Measurements from ENCODE around the gene SRSF11. TPM values are rescaled to one million over a fixed set of nuclear protein-coding genes. Genes with fewer than 3 reads are reported as not detected.

SRSF11 gene
- total RNA-seq, 4 donors from 2014 or later, result 61.3 to 170 (median 122) TPM

- H3K27ac ChIP-seq, result no peak overlapping the region
- no peak overlapping the region for H3K4me3 ChIP-seq
- TF ChIP-seq EP300 (IDR thresholded peaks at IDR 0.05) (no peak), POLR2AphosphoS5 (IDR thresholded peaks at IDR 0.05) (no peak), POLR2A (IDR thresholded peaks at IDR 0.05) (no peak)
- TF ChIP-seq, protein P1, sequence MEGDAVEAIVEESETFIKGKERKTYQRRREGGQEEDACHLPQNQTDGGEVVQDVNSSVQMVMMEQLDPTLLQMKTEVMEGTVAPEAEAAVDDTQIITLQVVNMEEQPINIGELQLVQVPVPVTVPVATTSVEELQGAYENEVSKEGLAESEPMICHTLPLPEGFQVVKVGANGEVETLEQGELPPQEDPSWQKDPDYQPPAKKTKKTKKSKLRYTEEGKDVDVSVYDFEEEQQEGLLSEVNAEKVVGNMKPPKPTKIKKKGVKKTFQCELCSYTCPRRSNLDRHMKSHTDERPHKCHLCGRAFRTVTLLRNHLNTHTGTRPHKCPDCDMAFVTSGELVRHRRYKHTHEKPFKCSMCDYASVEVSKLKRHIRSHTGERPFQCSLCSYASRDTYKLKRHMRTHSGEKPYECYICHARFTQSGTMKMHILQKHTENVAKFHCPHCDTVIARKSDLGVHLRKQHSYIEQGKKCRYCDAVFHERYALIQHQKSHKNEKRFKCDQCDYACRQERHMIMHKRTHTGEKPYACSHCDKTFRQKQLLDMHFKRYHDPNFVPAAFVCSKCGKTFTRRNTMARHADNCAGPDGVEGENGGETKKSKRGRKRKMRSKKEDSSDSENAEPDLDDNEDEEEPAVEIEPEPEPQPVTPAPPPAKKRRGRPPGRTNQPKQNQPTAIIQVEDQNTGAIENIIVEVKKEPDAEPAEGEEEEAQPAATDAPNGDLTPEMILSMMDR (IDR thresholded peaks at IDR 0.05), result no peak
- no peaks in the 10 kb centered on the region for H3K27me3 ChIP-seq
- peaks cover 11 to 69% of the 10 kb centered on the region in 2 donors for H3K36me3 ChIP-seq
- no peaks in the 10 kb centered on the region for H3K9me3 ChIP-seq
- WGBS, 2 donors (ENCODE audit: low coverage in 1 of 2), result 55 to 76% methylated on average over 2 of the region's 2 CpGs
- ATAC-seq, result no peak
- H3K4me1 ChIP-seq, result peaks cover 9 to 54% (median 20%) of the 10 kb centered on the region in 3 donors
These were observed 7.5 kb downstream of the SRSF11 start for GRCh38 chr1:70228670-70229069.

GRCh38 chr1:70231475-70231874 is 10.3 kb downstream of the SRSF11 start:
- WGBS, 2 donors (ENCODE audit: low coverage in 1 of 2), result 93 to 100% methylated on average over 3 to 4 of the region's 4 CpGs

GRCh38 chr1:70234733-70235132 is 13.6 kb downstream of the SRSF11 start:
- H3K27me3 ChIP-seq, result no peaks in the 10 kb centered on the region
- no peak for ATAC-seq
- no peak for TF ChIP-seq EP300 (IDR thresholded peaks at IDR 0.05)
- TF ChIP-seq POLR2AphosphoS5 (IDR thresholded peaks at IDR 0.05), result no peak
- TF ChIP-seq POLR2A (IDR thresholded peaks at IDR 0.05), result no peak
- TF ChIP-seq, protein P1 (IDR thresholded peaks at IDR 0.05), result no peak
- H3K4me3 ChIP-seq, result no peak overlapping the region
- no peaks in the 10 kb centered on the region for H3K4me1 ChIP-seq
- H3K36me3 ChIP-seq, result peaks cover 41 to 100% of the 10 kb centered on the region in 2 donors
- no peak overlapping the region for H3K27ac ChIP-seq
- H3K9me3 ChIP-seq, result no peaks in the 10 kb centered on the region

More at GRCh38 chr1:70231475-70231874, 10.3 kb downstream of the SRSF11 start:
- TF ChIP-seq POLR2A (IDR thresholded peaks at IDR 0.05), result no peak
- TF ChIP-seq POLR2AphosphoS5 (IDR thresholded peaks at IDR 0.05), result no peak
- TF ChIP-seq, protein P1 (IDR thresholded peaks at IDR 0.05), result no peak
- TF ChIP-seq EP300 (IDR thresholded peaks at IDR 0.05), result no peak
- Histone ChIP-seq H3K9me3 (no peaks in the 10 kb centered on the region), H3K36me3 (peaks cover 21 to 83% of the 10 kb centered on the region in 2 donors), H3K27ac (no peak overlapping the region), H3K4me1 (peaks cover 3 to 26% (median 11%) of the 10 kb centered on the region in 3 donors), H3K4me3 (no peak overlapping the region), H3K27me3 (no peaks in the 10 kb centered on the region)
- ATAC-seq, result no peak

DNA sequence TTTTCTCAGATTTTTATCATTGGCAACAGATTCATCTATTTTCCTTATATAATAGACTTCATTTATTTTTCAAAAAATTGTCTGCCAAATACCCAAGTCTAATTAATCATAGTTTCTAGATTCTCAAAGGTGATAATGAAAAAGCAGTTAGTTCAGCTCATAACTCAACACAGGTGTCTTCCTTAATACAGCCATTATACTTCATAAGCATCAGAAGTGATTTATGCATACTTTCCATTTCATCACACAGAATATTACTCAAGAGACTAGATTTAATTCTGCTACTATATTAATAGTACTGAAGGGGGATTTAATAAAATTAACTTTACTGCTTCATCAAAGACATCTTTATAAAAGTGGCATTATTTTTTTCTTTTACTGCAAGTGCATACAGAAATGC is 18.8 kb downstream of the SRSF11 start:
- Histone ChIP-seq H3K4me1 (no peaks in the 10 kb centered on the region), H3K9me3 (no peaks in the 10 kb centered on the region), H3K4me3 (no peak overlapping the region), H3K27ac (no peak overlapping the region), H3K36me3 (peaks cover 56 to 100% of the 10 kb centered on the region in 2 donors), H3K27me3 (no peaks in the 10 kb centered on the region)
- no peak for ATAC-seq
- TF ChIP-seq POLR2AphosphoS5 (IDR thresholded peaks at IDR 0.05), result no peak
- no peak for TF ChIP-seq EP300 (IDR thresholded peaks at IDR 0.05)
- TF ChIP-seq, protein P1 (IDR thresholded peaks at IDR 0.05), result no peak
- TF ChIP-seq POLR2A (IDR thresholded peaks at IDR 0.05), result no peak

- Histone ChIP-seq H3K36me3 (peaks cover 38 to 100% of the 10 kb centered on the region in 2 donors), H3K4me3 (no peak overlapping the region), H3K9me3 (no peaks in the 10 kb centered on the region), H3K27ac (no peak overlapping the region), H3K4me1 (no peaks in the 10 kb centered on the region), H3K27me3 (no peaks in the 10 kb centered on the region)
- no peak for TF ChIP-seq EP300 (IDR thresholded peaks at IDR 0.05)
- TF ChIP-seq POLR2AphosphoS5 (IDR thresholded peaks at IDR 0.05), result no peak
- TF ChIP-seq, protein P1 (IDR thresholded peaks at IDR 0.05), result no peak
- TF ChIP-seq POLR2A (IDR thresholded peaks at IDR 0.05), result no peak
- ATAC-seq, result no peak
These were observed 25.9 kb downstream of the SRSF11 start for GRCh38 chr1:70247122-70247521.

Measured in gastroesophageal sphincter (tissue), 4 donors.